HepG2 (cell line): Measurements from ENCODE around the gene WDR62. TPM values are rescaled to one million over a fixed set of nuclear protein-coding genes. Genes with fewer than 3 reads are reported as not detected.
A peak's percentile ranks its signal among the peaks of the same experiment; 100 is the strongest.

ENCODE experiments used
- ATAC-seq: fragments of 200-7000 bp; cut with Tn5 transposase; 3 replicates; pipeline ENCODE4 v1.9.1; 2020; ENCODE audit warnings: mild to moderate bottlenecking, moderate library complexity
- BruUV-seq: library from RNA; stranded (reverse); fragments of 400-500 nt; replicated peaks from 2 replicates; lab custom pipeline; 2021; lab: Mats Ljungman, UMichigan
- CTCF ChIA-PET: fragments of 300-600 bp; formaldehyde crosslinking; extraction: SDS; loops from one replicate; lab custom pipeline; 2021; ENCODE audit warnings: low total read pairs, inconsistent platforms, low intra/inter-chr PET ratio; lab: Yijun Ruan, JAX
- POLR2A ChIA-PET: fragments of 350-600 bp; sonication (Branson Sonifier 250); formaldehyde crosslinking; loops from one replicate; lab custom pipeline; 2020; ENCODE audit warnings: antibody characterized with exemption, inconsistent platforms; lab: Yijun Ruan, JAX
- DNase-seq: peaks from one replicate; pipeline ENCODE4 v3.0.0-alpha.2; 2015; ENCODE audit warnings: low spot score
- FAIRE-seq: peaks from 3 replicates; lab custom pipeline; 2011; peaks lifted over from hg19 to GRCh38; lab: Jason Lieb, UNC
- H2AFZ ChIP-seq: one replicate; pipeline ENCODE4 v1.6.1; 2011; ENCODE audit warnings: low read length, inconsistent platforms
- H3K27ac ChIP-seq: fragments of 300-600 bp; 3 replicates; pipeline ENCODE4 v1.8.0; 2011; ENCODE audit warnings: mixed run types, mild to moderate bottlenecking, mixed read lengths, low read length, inconsistent platforms; ENCODE audit not compliant: insufficient read depth; ENCODE audit errors: extremely low read length
- H3K27me3 ChIP-seq, 2 experiments: fragments of 200-600 bp in 1 of 2; 2 replicates in 1 of 2; 3 replicates in 1 of 2; pipeline versions ENCODE4 v1.6.0 to v1.8.0; 2011; ENCODE audit warnings: low read length in 2 of 2, mild to moderate bottlenecking in 2 of 2, moderate library complexity in 2 of 2, inconsistent platforms in 1 of 2; ENCODE audit not compliant: insufficient read depth in 2 of 2, control insufficient read depth in 1 of 2
- H3K36me3 ChIP-seq, 2 experiments: fragments of 200-600 bp in 1 of 2; replicated peaks in 1 of 2; 2 replicates in 1 of 2; 3 replicates in 1 of 2; pipeline versions ENCODE4 v1.5.1 to v1.8.0; 2011; ENCODE audit warnings: low read length in 2 of 2, inconsistent platforms in 1 of 2; ENCODE audit not compliant: insufficient read depth in 2 of 2, control insufficient read depth in 1 of 2
- H3K4me1 ChIP-seq: 2 replicates; pipeline ENCODE4 v1.5.1; 2012; ENCODE audit warnings: low read length, inconsistent platforms; ENCODE audit not compliant: insufficient read depth
- H3K4me2 ChIP-seq: 2 replicates; pipeline ENCODE4 v1.6.0; 2011; ENCODE audit warnings: low read depth, low read length, inconsistent platforms
- H3K4me3 ChIP-seq, 3 experiments: fragments of 200-600 bp in 1 of 3; sonication (generic), shearing (Covaris generic) in 1 of 3; replicated peaks in 1 of 3; 2 replicates each; pipeline ENCODE4 v1.5.1; 2011 to 2016; ENCODE audit warnings: low read length in 3 of 3, inconsistent platforms in 2 of 3, low read depth in 2 of 3, mild to moderate bottlenecking in 2 of 3, control low read depth in 1 of 3, mixed read lengths in 1 of 3; ENCODE audit not compliant: insufficient read depth in 1 of 3
- H3K79me2 ChIP-seq: one replicate; pipeline ENCODE4 v1.6.1; 2011; ENCODE audit warnings: low read length, inconsistent platforms; ENCODE audit not compliant: insufficient read depth
- H3K9ac ChIP-seq: 2 replicates; pipeline ENCODE4 v1.6.0; 2011; ENCODE audit warnings: mild to moderate bottlenecking, low read depth, low read length, inconsistent platforms; ENCODE audit not compliant: insufficient read depth
- H3K9me3 ChIP-seq: 2 replicates; pipeline ENCODE4 v1.5.1; 2012; ENCODE audit warnings: mild to moderate bottlenecking, low read length
- H4K20me1 ChIP-seq: 2 replicates; pipeline ENCODE4 v1.6.0; 2011; ENCODE audit warnings: inconsistent platforms, mild to moderate bottlenecking, low read length, moderate library complexity; ENCODE audit not compliant: insufficient read depth
- KDM5A ChIP-seq: fragments of 200-600 bp; sonication (generic); IDR thresholded peaks from 2 replicates; pipeline ENCODE4 v1.7.0; 2018; ENCODE audit warnings: antibody characterized with exemption, mild to moderate bottlenecking, low read length, borderline replicate concordance
- MAZ ChIP-seq, 2 experiments: sonication (generic) in 1 of 2; formaldehyde crosslinking in 1 of 2; IDR thresholded peaks; 2 replicates each; pipeline versions ENCODE4 v1.5.0 to v1.6.1; 2012 to 2020; ENCODE audit warnings: low read depth in 2 of 2, mild to moderate bottlenecking in 2 of 2, borderline replicate concordance in 1 of 2, improper control_type of control experiment in 1 of 2, low read length in 1 of 2, missing genetic modification reagents in 1 of 2, moderate library complexity in 1 of 2
- NAIF1 ChIP-seq: sonication (generic); formaldehyde crosslinking; IDR thresholded peaks from 2 replicates; pipeline ENCODE4 v1.5.0; 2020; ENCODE audit warnings: mild to moderate bottlenecking, missing genetic modification reagents, borderline replicate concordance
- SMAD1 ChIP-seq: sonication (generic); formaldehyde crosslinking; IDR thresholded peaks from 2 replicates; pipeline ENCODE4 v1.4.0; 2020; ENCODE audit warnings: missing genetic modification reagents, low read depth, mild to moderate bottlenecking, borderline replicate concordance
- WIZ ChIP-seq: sonication (generic); formaldehyde crosslinking; IDR thresholded peaks from 2 replicates; pipeline ENCODE4 v1.5.1; 2020; ENCODE audit warnings: mild to moderate bottlenecking, missing genetic modification reagents
- YY1 ChIP-seq: IDR thresholded peaks from 2 replicates; pipeline ENCODE4 v1.6.1; 2011; ENCODE audit warnings: low read length, low read depth, moderate library complexity, mild to moderate bottlenecking; ENCODE audit not compliant: insufficient read depth, insufficient replicate concordance
- ZNF558 ChIP-seq: sonication (generic); formaldehyde crosslinking; IDR thresholded peaks from 2 replicates; pipeline ENCODE4 v1.9.0; 2022; ENCODE audit warnings: mild to moderate bottlenecking, missing genetic modification reagents, borderline replicate concordance
- WGBS: methylation state at CpG from one replicate; pipeline ENCODE4 v1.1.6; 2017; ENCODE audit warnings: low lambda C conversion rate; 5-methylcytosine and 5-hydroxymethylcytosine counted together
- in situ Hi-C: cut with HindIII; loops from 2 replicates; pipeline ENCODE4 v1.10.0; 2017; ENCODE audit warnings: low pct_unique_long_range_greater_than_20kb; ENCODE audit not compliant: extremely low pct_ligation_motif_present
- intact Hi-C: fragments of 100-400 bp; cut with micrococcal nuclease; formaldehyde crosslinking; loops from one replicate; pipeline ENCODE4 v1.10.0; 2022; ENCODE audit not compliant: unreplicated experiment
- polyA plus RNA-seq, 8 experiments: library from polyadenylated mRNA; depleted of rRNA in 3 of 8; stranded (reverse) in 7 of 8; unstranded in 1 of 8; fragments of >200 nt; fragmentation: Illumina TruSeq in 4 of 8; extraction: Trizol in 4 of 8; gene quantifications; 2 replicates each; pipeline versions ENCODE4 v1.2.1 to v1.2.3, GENCODE V29; 2011 to 2016; ENCODE audit warnings: low read depth in 4 of 8, missing spikeins in 1 of 8, mixed read lengths in 1 of 8; ENCODE audit not compliant: insufficient read depth in 1 of 8
- total RNA-seq, 5 experiments: library from RNA; depleted of rRNA; stranded (reverse); fragments of >200 nt; fragmentation: Illumina TruSeq; extraction: Trizol; gene quantifications; 2 replicates each; pipeline ENCODE4 v1.2.3, GENCODE V29; 2016; ENCODE audit warnings: low read depth in 1 of 5
- TF ChIP-seq, protein P1 (sequence below): sonication (generic); formaldehyde crosslinking; IDR thresholded peaks from 2 replicates; pipeline ENCODE4 v1.4.0; 2020; ENCODE audit warnings: missing genetic modification reagents
- TF ChIP-seq, protein P2 (sequence below): IDR thresholded peaks from 2 replicates; pipeline ENCODE4 v1.6.1; 2018; ENCODE audit warnings: missing genetic modification reagents
- TF ChIP-seq, protein P3 (sequence below): sonication (generic); formaldehyde crosslinking; IDR thresholded peaks from 2 replicates; pipeline ENCODE4 v1.4.0; 2020; ENCODE audit warnings: mild to moderate bottlenecking, missing genetic modification reagents

WDR62 gene
- total and polyA plus RNA-seq, 2 of the 13 experiments (the other 11 are each of a cell fraction or from before 2014, with no cell fraction given) = 5.8 to 12.5 TPM

DNA sequence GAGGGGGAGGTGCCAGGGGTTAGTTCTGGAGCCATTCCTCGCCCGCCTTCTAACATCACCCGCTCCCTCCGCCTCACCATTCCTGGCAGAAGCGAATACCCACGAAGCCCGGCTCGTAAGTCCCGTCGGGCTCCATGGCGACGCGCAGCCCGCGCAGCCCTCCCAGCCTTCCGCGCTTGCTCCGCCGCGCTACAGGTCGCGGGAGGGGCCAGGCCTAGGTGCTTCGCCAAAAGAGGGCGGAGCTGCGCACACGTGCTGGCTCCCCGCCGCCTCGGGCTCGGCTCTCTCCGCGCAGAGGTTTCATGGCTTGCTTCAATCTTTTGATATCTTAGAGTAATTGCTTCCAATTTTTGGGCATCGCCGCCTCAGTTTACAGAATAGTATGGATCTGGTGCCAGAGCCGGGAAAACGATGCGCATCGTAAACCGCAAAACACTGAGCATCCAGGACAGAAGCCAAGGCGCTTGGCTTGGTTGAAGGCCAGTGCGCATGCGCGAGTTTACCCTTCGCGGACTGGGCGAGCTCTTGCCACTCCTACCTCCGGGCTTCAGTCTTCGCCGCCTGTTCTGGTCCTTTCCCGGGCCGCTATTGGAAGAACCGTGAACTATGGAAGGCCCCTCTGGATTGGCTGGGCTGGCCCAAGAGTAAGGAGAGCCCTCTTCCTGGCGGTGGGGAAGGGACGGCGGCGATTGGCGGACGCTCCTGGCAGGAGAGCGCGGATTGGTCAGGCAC lies 60.2 kb downstream of the WDR62 start, which contains the start of gene POLR2I (continued):
- TF ChIP-seq, protein P1, sequence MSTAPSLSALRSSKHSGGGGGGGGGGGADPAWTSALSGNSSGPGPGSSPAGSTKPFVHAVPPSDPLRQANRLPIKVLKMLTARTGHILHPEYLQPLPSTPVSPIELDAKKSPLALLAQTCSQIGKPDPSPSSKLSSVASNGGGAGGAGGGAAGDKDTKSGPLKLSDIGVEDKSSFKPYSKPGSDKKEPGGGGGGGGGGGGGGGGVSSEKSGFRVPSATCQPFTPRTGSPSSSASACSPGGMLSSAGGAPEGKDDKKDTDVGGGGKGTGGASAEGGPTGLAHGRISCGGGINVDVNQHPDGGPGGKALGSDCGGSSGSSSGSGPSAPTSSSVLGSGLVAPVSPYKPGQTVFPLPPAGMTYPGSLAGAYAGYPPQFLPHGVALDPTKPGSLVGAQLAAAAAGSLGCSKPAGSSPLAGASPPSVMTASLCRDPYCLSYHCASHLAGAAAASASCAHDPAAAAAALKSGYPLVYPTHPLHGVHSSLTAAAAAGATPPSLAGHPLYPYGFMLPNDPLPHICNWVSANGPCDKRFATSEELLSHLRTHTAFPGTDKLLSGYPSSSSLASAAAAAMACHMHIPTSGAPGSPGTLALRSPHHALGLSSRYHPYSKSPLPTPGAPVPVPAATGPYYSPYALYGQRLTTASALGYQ (CRISPR knock-in tag) = peak; percentile 66; the same call in 1 of the 2 replicates

DNA sequence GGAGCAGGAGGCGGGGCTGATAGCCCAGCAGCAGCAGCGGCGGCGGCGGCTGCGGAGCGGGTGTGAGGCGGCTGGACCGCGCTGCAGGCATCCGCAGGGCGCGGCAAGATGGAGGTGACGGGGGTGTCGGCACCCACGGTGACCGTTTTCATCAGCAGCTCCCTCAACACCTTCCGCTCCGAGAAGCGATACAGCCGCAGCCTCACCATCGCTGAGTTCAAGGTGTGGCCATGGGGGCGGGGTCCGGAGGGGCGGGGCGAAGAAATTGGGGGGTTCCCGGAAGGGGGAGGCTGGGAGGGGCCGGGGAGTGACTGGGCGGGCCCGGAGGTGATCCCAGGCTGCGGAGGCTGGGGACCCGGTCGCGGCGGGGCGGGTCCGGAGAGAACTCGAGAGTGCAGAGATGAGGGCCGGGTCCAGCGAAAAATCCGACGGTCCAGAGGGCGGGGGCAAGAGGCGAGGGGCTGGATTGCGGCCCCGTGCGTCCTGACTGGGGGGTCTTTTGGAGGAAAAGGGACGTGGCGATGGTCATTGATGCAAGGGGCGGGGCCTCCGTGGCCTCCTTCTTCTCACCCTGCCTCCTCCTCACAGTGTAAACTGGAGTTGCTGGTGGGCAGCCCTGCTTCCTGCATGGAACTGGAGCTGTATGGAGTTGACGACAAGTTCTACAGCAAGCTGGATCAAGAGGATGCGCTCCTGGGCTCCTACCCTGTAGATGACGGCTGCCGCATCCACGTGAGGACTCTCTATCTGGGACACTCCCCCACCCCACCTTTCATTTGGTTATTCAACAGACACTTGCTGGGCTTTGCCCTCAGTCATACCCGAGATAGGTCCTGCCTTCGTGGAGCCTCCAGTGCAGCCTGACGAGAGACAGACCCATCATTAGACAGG lies 61.0 kb downstream of the WDR62 start, which contains the start of gene TBCB:
Gene TBCB (plus strand): TSS at position 16 of the 891 bp plus-strand sequence. CDS start 93 bp downstream, at position 109.
- Histone ChIP-seq H3K4me2 (peak within 1 kb of the TSS; percentile 94), H3K79me2 (peaks cover 30% of the 10 kb centered on the region), H3K27me3 (no peaks in the 10 kb centered on the region; a peak in 1 of 5 replicates), H3K4me3 (peak within 1 kb of the TSS; percentile 72 to 93 (median 88)), H3K4me1 (peaks cover 52% of the 10 kb centered on the region), H3K27ac (peak within 1 kb of the TSS; percentile 77), H3K9me3 (no peaks in the 10 kb centered on the region), H2AFZ (no peak within 1 kb of the TSS), H3K9ac (peak within 1 kb of the TSS; percentile 88), H3K36me3 (peaks cover 10 to 15% of the 10 kb centered on the region in 2 experiments; a peak in 2 of 5 replicates), H4K20me1 (no peaks in the 10 kb centered on the region)
- POLR2A ChIA-PET = interaction anchor here (0.6 to 2.3 kb wide), 20 partner anchors 9 to 373 kb away, joined by 3 to 33 read pairs (median 4); partner anchors contain the start of genes CAPNS1, SYNE4, THAP8 and ZNF146
- DNase-seq = peak; percentile 25
- peak; percentile 21 for ATAC-seq
- in situ Hi-C loops (no loop called here), intact Hi-C loops (loop anchor here (1.0 to 2.0 kb wide), 2 partner anchors 25 to 61 kb away; partner anchors contain the start of genes CAPNS1, THAP8 and WDR62)
- FAIRE-seq = no peak
- CTCF ChIA-PET = no interaction called here
- TSS peak; percentile 65 for BruUV-seq
- WGBS = 4% methylated on average over 23 of the region's 59 CpGs
- TF ChIP-seq, protein P2, sequence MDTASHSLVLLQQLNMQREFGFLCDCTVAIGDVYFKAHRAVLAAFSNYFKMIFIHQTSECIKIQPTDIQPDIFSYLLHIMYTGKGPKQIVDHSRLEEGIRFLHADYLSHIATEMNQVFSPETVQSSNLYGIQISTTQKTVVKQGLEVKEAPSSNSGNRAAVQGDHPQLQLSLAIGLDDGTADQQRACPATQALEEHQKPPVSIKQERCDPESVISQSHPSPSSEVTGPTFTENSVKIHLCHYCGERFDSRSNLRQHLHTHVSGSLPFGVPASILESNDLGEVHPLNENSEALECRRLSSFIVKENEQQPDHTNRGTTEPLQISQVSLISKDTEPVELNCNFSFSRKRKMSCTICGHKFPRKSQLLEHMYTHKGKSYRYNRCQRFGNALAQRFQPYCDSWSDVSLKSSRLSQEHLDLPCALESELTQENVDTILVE = peak; percentile 6; the same call in 1 of the 2 replicates
- 0 out of 2 replicates have a peak, but pooled peaks have one; percentile 18 for TF ChIP-seq WIZ (CRISPR knock-in tag)
- TF ChIP-seq MAZ (IDR thresholded peaks at IDR 0.05; ENCODE audit: borderline replicate concordance, low read depth, low read length) = 0 out of 2 replicates have a peak, but pooled peaks have one; percentile 7
- TF ChIP-seq MAZ (CRISPR knock-in tag; IDR thresholded peaks at IDR 0.05; ENCODE audit: low read depth) = no peak; the same call in 1 of the 2 replicates
- TF ChIP-seq YY1 = peak; percentile 70
- 0 out of 2 replicates have a peak, but pooled peaks have one; percentile 56 for TF ChIP-seq SMAD1 (CRISPR knock-in tag)
- TF ChIP-seq, protein P3, sequence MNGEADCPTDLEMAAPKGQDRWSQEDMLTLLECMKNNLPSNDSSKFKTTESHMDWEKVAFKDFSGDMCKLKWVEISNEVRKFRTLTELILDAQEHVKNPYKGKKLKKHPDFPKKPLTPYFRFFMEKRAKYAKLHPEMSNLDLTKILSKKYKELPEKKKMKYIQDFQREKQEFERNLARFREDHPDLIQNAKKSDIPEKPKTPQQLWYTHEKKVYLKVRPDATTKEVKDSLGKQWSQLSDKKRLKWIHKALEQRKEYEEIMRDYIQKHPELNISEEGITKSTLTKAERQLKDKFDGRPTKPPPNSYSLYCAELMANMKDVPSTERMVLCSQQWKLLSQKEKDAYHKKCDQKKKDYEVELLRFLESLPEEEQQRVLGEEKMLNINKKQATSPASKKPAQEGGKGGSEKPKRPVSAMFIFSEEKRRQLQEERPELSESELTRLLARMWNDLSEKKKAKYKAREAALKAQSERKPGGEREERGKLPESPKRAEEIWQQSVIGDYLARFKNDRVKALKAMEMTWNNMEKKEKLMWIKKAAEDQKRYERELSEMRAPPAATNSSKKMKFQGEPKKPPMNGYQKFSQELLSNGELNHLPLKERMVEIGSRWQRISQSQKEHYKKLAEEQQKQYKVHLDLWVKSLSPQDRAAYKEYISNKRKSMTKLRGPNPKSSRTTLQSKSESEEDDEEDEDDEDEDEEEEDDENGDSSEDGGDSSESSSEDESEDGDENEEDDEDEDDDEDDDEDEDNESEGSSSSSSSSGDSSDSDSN (CRISPR knock-in tag) = 0 out of 2 replicates have a peak, but pooled peaks have one; percentile 14
- TF ChIP-seq KDM5A = peak; percentile 34; the same call in 1 of the 2 replicates
- 0 out of 2 replicates have a peak, but pooled peaks have one; percentile 72 for TF ChIP-seq ZNF558
- TF ChIP-seq NAIF1 (CRISPR knock-in tag) = peak; percentile 7; the same call in 1 of the 2 replicates
